ENCODE measurements around the gene OR52J3.
"Not testable (repeated sequence)": the region's sequence is repeated elsewhere in the genome, so short reads cannot be mapped to it uniquely, and the experiment has no call there.

Gene OR52J3

DNA sequence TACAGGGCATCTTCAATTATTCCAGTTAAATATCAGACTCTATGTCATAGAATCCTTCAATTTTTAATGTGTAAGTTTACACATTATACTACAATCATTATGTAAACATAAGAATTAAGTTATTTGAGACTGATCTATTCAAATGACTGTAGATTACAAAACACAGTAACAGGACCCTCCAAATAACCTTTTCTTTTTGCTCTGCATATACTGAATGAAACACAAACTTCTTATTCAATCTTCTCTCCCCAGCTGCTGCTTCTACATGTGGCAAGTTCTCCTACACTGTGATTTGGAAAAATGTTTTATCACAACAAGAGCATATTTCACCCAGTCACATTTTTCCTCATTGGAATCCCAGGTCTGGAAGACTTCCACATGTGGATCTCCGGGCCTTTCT is at the start of gene OR52J3:
Gene OR52J3, plus strand, starts transcription at position 301 of the 400 bp plus-strand sequence. Its CDS starts 0 bp downstream, at position 301.
- DNase-seq = no peak

DNA sequence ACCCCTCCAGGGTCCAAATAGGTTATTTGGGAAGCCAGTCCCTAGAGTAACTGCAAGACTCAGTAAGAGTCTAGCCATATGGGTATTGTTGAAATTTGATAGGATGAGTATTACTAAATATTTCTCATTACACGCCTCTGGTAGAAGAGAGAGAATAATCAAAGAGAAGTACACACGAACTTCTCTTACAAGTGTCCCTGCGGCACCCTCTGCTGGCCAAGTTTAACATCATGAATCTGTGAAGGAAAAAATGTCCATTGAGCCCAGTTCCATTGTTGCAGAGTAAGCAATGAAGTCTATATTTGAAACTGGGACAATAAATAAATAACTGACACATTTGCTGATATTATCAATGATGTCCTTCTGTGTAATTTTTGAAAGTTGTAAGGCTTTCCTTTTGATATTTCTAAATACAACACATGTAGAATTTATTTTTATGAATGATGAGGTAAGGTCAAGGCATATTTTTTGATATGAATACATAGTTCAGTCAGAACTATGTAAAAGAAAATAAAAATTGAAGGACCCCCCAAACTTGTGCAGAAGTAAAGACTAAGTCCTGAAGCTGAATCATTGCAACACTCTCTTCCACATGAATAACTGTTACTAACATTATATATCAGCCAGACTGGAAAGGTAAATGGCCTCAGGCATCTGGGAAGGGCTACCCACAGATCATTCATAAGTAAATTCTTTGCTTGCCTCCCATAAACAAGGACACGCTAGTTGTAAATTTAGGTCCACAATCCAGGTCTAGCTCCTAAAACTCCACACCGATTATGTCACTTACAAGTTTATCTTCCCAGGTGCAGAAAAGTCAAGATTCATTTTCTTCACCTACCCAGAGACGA is 41.7 kb upstream of the OR52J3 start:
- DNase-seq = peak; percentile 10

DNA sequence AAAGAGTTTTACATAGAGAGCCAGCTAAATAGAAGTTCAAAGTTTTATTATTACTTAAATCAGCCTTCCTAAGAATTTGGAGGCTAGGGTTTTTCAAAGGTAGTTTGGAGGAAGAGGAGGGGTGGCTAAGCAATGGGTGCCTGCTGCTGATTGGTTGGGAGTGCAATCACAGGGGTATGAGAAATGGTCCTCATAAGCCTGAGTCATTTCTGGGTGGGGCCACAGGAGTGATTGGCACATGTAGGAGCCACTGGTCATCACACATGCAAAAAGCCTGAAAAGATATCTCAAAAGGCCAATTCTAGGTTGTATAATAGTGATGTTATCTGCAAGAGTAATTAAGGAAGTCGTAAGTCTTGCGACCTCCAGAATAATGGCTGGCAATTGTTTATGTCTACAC is 38.8 kb upstream of the OR52J3 start:
- no peak for DNase-seq

DNA sequence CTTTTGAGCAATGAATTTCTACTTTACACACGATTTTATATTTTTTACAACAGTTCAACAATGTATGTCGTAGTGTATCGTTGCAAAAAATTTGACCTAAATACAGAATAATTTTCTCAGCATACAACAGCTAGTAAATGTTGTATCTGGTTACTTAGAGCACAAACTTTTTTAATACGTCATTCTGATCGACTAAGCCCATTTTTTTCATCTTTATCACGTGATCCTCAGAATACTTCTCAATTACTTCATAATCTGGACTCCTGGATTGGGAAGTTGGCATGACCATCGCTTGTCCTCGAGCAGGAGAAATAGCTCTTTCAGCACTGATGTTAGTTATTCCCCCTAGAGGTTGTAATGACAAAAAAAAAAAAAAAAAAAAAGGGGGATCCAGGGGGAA is 35.1 kb upstream of the OR52J3 start:
- DNase-seq = no peak

DNA sequence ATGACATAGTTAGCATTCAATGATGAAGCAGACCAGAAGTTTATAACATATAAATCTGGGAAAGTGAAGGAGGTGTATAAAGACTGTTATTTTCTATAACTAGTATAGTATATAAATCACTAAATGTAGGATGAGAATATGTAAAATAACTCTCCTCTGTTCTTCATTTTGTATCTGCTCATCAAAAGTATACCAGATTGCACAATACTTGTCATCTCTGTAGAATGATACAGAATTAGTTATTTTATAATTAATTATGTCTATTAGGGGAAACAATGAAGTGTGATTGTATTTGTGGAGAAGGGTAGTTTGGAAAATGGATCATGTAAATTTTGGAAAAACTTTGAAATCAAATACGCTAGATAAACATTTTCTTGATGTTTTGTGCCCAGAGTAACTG is 33.3 kb upstream of the OR52J3 start:
- no peak for DNase-seq

DNA sequence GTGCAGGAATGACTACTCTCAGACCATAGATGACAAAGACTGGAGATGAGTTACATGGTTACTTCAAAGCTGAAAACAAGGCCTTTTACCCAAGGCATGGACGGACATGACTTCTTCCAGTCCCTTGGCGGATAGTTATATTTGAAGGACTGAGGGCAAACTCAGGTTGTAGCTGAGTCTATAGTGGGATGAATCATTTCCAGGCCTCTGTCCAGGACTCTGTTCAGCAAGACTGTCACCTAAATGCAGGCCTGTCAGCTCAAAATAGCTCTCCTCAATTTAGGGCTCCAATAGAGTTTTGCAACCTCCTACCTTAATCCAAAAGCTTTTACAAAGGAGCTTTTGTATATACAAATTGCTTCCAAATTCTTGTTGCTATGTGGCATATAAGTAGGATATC is 24.3 kb upstream of the OR52J3 start:
- DNase-seq = no peak

DNA sequence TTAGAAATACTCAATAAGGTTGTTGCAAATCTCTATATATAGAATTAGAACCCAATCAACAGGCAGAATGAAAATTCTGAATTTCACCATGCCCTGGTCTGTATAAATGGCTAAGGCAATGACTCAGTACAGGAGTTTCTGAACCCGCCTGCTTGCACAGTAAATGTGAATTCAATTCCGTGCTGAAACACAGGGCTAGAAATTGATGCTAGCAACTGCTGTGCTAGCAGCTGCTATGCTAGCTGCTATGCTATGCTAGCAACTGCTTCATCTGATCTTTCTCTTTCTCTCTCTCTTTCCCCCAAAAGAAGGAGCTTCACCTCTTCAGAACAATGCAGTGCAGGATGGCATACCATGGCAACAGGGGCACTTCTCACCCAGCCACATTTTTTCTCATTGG is 9.7 kb upstream of the OR52J3 start:
- DNase-seq = no peak

DNA sequence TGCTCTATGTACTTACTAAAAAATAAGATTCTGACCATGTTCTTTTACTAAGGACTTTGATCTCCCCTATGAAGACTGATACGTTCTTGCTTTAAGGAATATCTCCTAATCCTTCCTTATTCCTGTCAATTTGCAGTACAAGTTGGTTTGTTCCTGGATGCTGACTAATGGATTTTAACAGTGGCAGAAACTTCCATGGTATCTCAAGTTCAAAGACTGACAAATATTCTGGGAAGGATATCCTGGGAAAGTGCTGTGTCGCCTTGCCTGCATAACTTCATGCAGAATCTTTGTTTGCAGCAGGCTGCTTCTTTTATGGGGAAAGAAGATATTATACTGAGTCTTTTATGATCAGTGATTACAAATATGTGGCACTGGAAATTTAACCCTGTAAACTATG is 8.4 kb upstream of the OR52J3 start:
- DNase-seq = no peak

DNA sequence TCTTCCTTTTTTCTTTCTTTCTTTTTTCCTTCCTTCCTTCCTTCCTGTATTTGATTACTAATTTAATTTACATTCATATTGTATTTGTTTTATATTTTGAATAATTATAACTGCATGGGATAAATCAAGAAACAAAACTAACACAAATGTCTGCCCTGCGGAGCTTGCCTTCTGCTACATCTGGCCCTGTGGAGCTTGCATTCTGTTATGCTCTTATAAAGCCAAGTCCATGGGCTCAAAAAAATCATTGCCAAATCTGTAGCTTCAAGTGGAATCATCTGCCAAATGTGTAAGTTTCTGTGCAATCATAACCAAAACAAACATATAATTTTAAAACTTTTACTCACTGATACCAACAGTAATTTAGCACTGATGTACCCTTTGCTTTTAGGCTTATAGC is 8.0 kb upstream of the OR52J3 start:
- DNase-seq = no peak

DNA sequence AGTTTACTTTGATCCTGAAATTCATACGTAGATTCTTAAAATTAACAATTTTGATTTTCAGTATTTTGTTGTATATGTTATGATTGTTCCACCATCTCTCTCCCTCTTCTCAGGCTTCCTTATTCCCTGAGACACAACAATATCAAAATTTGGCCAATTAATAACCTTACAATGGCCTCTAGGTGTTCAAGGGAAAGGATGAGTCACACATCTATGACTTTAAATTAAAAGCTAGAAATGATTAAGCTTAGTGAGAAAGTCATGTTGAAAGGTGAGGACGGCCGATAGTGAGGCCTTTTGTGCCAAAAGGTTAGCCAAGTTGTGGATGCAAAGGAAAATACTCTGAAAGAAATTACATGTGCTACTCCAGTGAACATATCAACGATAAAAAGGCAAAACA is 5.5 kb upstream of the OR52J3 start:
- DNase-seq = no peak

DNA sequence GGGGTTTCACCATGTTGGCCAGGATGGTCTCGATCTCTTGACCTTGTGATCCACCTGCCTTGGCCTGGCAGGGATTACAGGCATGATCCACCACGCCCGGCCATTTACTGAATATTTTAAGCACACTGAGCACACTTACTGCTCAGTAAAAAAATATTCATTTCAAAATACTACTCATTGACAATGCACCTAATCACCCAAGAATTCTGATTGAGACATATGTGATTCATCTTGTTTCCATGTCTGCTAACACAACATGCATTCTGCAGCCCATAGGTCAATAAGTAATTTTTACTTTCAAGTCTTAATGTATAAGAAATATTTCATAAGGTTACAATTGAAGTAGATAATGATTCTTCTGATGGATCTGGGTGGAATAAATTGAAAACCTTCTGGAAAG is 4.2 kb upstream of the OR52J3 start:
- DNase-seq = no peak

DNA sequence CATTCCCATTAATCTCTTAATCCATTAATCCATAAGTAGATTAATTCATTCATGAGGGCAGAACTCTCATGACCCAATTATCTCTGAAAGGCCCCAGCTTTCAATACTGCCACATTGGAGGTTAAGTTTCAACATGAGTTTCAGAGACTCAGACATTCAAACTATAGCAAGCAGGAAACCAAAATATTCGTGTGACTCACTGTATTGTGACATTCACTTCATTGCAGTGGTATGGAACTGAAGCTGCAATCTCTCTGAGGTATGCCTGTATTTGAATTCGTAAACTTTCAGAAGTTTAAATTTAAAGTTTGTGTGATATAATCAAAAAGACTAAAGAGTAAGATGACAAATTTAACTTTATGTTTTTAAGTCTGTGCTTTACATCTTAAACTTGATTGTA is 2.9 kb upstream of the OR52J3 start:
- DNase-seq = no peak

DNA sequence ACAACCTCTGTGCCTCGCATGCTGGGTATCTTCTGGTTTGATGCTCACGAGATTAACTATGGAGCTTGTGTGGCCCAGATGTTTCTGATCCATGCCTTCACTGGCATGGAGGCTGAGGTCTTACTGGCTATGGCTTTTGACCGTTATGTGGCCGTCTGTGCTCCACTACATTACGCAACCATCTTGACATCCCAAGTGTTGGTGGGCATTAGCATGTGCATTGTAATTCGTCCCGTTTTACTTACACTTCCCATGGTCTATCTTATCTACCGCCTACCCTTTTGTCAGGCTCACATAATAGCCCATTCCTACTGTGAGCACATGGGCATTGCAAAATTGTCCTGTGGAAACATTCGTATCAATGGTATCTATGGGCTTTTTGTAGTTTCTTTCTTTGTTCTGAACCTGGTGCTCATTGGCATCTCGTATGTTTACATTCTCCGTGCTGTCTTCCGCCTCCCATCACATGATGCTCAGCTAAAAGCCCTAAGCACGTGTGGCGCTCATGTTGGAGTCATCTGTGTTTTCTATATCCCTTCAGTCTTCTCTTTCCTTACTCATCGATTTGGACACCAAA is 516 bp downstream of the OR52J3 start:
- no peak for DNase-seq

DNA sequence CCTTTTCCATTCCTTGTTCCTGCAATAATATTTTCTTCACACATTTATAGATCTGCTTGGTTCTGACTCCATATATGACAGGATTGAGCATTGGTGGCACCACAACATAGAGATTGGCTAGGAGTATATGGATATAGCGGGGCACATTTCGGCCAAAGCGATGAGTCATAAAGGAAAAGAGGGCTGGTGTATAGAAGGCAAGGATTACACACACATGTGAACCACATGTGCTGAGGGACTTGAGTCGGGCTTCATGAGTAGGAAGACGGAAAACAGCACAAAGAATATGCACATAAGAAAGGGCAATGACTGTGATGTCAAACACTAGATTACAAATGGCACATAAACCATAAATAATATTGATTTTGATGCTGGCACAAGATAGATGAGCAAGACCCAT is 12.4 kb downstream of the OR52J3 start:
- DNase-seq = not testable (repeated sequence)

DNA sequence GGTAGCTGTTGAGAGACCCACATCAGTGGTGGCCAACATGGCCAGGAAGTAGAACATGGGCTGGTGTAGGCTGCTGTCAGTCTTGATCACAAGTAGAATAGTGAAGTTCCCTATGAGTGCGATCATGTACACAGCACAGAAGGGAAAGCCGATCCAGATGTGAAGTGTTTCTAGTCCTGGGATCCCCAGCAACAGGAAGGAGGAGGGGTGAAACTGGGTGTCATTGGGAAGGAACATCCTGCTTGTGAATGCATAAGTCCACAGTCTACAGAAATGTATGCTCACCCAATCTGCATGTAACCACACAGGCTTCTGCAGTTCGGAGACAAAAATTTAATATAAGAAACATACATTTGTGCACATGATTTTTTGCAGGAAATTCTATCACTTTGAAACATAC is 13.1 kb downstream of the OR52J3 start, which contains the start of gene OR52E2:
Gene OR52E2, minus strand, starts transcription at position 237 of the 400 bp plus-strand sequence. Its CDS starts 0 bp downstream, at position 237.
- DNase-seq = no peak

DNA sequence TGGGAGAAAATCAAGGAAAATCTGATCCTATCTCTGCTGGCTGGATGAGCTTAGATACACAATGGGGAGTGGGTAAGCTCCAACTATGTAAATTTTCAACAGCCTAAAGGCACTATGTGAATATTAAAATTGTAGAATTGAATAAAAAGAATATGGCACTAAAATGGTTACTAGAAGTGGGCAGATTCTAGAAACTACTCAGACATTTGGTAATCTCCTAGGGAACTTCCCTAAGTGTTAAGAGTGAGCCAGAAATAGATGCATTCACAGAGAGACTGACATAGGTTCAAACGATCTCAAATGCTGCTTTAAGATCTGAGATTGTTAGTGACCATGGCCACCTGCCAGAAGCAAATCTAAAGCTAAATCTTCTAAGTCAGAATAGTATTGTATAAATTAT is 18.7 kb downstream of the OR52J3 start:
- DNase-seq = no peak

DNA sequence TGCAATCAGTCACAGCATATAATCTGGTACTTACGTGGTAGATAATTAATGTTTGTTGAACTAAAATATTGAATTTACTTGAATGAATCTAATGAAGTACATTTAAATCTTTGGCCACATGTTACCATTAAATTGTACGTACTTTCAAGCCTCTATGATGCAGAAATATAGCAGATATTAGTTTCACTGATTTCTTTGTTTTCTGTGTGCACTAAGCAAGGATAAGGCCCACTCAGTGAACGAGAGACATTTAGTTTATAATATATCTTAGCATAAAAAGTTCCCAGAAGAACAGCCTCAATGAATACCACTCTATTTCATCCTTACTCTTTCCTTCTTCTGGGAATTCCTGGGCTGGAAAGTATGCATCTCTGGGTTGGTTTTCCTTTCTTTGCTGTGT is 22.9 kb downstream of the OR52J3 start, which contains the start of gene OR52E1:
Gene OR52E1, plus strand, starts transcription at position 301 of the 400 bp plus-strand sequence.
- DNase-seq = no peak

DNA sequence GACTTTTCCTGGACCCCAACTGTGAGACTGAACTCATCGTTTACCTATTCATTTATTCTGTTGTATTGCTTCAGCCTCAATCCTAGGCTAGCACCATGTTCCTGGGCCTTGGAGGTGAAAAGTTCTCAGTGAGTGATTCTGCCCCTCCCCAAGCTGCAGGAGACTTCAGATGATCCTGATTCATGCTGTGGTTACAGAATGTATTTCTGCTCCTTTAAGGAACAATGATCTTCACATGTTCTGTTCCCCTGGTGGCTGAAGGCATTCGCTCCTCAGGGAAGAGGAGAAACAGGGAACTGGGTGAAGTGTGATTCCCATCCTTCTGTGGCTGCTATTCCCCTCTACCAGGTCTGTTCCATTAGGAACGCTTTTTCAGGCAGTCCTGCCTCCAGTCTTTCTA is 25.5 kb downstream of the OR52J3 start:
- DNase-seq = no peak

DNA sequence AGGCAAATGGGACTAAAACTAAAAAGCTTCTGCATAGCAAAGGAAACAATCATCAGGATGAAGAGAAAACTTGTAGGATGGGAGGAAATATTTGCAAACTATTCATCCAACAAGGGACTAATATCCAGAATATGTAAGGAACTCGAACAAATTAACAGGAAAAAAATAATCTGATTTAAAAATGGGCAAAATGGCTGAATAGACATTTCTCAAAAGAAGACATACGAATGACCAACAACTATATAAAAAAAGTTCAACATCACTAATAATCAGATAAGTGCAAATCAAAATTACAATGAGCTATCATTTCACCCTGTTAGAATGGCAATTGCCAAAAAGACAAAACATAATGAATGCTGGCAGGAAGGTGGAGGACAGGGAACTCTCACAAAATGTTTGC is 35.1 kb downstream of the OR52J3 start:
- no peak for DNase-seq

DNA sequence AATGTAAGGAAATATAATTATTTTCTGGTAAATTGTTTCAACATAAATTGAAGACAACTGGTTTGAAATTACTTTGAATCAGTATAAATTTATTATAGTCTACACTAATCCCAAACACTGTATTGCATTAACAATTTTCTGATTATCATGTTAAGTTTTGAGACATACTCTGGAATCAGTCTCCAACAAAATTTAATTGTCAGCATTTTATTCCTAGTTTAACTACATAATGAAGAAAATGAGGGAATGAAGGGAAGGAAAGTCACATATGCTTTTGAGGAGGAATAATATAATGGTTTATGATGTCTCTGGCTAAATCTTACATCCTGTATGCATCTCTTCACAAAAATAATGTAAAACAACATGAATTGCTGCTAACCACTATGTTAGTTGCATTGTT is 37.3 kb downstream of the OR52J3 start:
- DNase-seq = no peak

DNA sequence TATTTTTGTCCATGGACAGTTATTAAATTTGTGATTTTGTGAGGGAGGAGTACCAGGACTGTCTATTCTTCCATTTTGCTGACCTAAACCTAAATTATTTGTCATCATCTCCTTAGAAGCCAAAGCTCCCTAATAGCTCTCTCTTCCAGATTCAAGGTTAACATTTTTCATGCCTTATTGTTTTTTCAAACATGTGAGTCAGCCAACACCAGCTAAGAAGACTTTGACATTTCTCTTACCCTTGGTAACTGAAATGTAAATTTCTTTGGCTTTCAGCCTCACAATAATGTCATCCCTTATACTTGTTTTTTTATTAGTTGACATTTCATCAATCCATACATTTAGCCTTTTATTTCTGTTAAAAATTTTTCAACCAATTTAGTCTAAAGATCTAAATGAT is 42.2 kb downstream of the OR52J3 start:
- DNase-seq = no peak

DNA sequence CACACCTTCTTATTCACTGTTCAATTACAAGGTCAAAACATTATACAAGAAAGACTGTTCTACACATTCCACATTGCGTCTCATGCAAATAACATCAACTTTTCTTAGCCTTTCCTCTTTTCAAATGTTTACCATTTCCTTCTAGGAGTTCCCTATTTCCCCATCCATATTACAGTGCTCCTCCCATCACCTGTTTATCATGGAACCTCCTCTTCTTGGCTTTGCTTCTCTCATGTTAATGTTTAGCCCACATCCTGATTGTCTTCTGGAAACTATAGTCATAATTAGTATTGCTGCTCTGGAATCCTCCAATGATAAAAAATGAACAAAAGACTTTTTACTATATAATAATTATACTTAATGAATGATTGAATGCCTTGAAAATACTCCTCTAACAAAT is 44.3 kb downstream of the OR52J3 start:
- DNase-seq = no peak

DNA sequence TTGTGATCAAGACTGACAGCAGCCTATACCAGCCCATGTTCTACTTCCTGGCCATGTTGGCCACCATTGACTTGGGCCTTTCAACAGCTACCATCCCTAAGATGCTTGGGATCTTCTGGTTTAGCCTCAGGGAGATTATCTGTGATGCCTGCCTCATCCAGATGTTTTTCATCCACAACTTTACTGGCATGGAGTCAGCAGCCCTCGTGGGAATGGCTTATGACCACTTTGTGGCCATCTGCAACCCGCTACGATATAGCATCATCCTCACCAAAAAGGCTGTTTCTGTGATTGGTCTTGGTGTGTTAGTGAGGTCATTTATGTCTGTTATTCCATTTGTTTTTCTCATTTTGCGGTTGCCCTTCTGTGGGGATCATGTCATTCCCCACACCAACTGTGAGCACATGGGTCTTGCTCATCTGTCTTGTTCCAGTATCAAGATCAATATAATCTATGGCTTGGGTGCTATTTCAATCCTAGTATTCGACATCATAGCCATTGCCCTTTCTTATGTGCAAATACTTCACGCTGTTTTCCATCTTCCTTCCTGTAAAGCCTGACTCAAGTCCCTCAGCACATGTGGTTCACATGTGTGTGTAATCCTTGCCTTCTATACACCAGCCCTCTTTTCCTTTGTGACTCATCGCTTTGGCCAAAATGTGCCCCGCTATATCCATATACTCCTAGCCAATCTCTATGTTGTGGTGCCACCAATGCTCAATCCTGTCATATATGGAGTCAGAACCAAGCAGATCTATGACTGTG is 46.7 kb downstream of the OR52J3 start:
- DNase-seq = no peak

DNA sequence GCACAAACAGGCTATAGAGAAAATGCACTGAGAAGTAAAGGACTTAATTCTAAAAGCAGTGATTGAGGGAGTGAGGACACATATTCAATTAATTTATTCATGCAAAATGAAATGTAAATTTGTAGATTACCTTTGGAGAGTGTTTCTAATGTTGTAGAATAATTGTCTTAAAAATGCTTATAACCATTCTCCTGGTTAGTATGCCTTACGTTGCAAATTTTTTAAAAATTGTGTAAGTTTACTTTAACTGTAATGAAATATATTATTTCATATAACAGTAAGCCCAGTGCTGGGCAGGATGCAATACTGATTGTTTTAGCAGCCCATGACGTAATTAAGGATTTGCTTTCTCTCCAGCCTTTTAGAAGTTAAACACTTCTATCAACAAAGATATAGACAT is 49.7 kb downstream of the OR52J3 start:
- DNase-seq = no peak

All from NCI-H226 (cell line).